Fibroblast of lung (primary cell): ENCODE measurements around the gene MPPED2. TPM values are rescaled to one million over a fixed set of nuclear protein-coding genes. Genes with fewer than 3 reads are reported as not detected.

ENCODE experiments used
- DNase-seq, 2 donors: peaks; one replicate each; pipeline versions ENCODE4 v3.0.0 to v3.0.0-alpha.2; 2010; ENCODE audit warnings: low read depth in 2 of 2
- H2AFZ ChIP-seq: 2 replicates; pipeline ENCODE4 v1.5.1; 2012; ENCODE audit warnings: low read length, control low read depth, inconsistent platforms
- H3K27ac ChIP-seq: 2 replicates; pipeline ENCODE4 v1.5.1; 2011; ENCODE audit warnings: low read length, control low read depth; ENCODE audit not compliant: insufficient read depth
- H3K27me3 ChIP-seq: 2 replicates; pipeline ENCODE4 v1.5.1; 2011; ENCODE audit warnings: mild to moderate bottlenecking, low read length; ENCODE audit not compliant: control insufficient read depth, insufficient read depth
- H3K36me3 ChIP-seq: 2 replicates; pipeline ENCODE4 v1.5.1; 2011; ENCODE audit warnings: low read length; ENCODE audit not compliant: control insufficient read depth, insufficient read depth
- H3K4me1 ChIP-seq: 2 replicates; pipeline ENCODE4 v1.5.1; 2011; ENCODE audit warnings: low read length; ENCODE audit not compliant: control insufficient read depth, insufficient read depth; ENCODE audit errors: extremely low read depth
- H3K4me2 ChIP-seq: 2 replicates; pipeline ENCODE4 v1.5.1; 2011; ENCODE audit warnings: low read length, control low read depth; ENCODE audit not compliant: insufficient read depth; ENCODE audit errors: extremely low read depth
- H3K4me3 ChIP-seq, 4 experiments: fragments of 200-600 bp in 1 of 4; sonication (generic) in 1 of 4; replicated peaks in 1 of 4; 2 replicates each; pipeline ENCODE4 v1.5.1; 2011 to 2016; ENCODE audit warnings: low read length in 4 of 4, low read depth in 3 of 4, mild to moderate bottlenecking in 3 of 4, control low read depth in 2 of 4, inconsistent platforms in 1 of 4, mixed read lengths in 1 of 4; ENCODE audit not compliant: insufficient read depth in 1 of 4; ENCODE audit errors: control extremely low read depth in 1 of 4
- H3K79me2 ChIP-seq: 2 replicates; pipeline ENCODE4 v1.5.1; 2012; ENCODE audit warnings: mild to moderate bottlenecking, low read length, inconsistent platforms; ENCODE audit not compliant: control insufficient read depth, insufficient read depth
- H3K9ac ChIP-seq: 2 replicates; pipeline ENCODE4 v1.5.1; 2011; ENCODE audit warnings: mild to moderate bottlenecking, low read length, control low read depth; ENCODE audit not compliant: insufficient read depth
- H3K9me3 ChIP-seq: 2 replicates; pipeline ENCODE4 v1.5.1; 2012; ENCODE audit warnings: low read depth, low read length; ENCODE audit not compliant: control insufficient read depth, insufficient read depth
- H4K20me1 ChIP-seq: 2 replicates; pipeline ENCODE4 v1.5.1; 2011; ENCODE audit warnings: low read length; ENCODE audit not compliant: control insufficient read depth, insufficient read depth; ENCODE audit errors: extremely low read depth
- CTCF ChIP-seq, 2 donors: IDR thresholded peaks in 1 of 2; conservative IDR thresholded peaks in 1 of 2; 1 replicate in 1 of 2; 2 replicates in 1 of 2; pipeline ENCODE4 v1.5.1; 2011 to 2012; ENCODE audit warnings: low read length in 2 of 2, control low read depth in 1 of 2, inconsistent platforms in 1 of 2, low read depth in 1 of 2, mild to moderate bottlenecking in 1 of 2
- EZH2 ChIP-seq: IDR thresholded peaks from 2 replicates; pipeline ENCODE4 v1.5.1; 2012; ENCODE audit warnings: low read length, control low read depth, mild to moderate bottlenecking; ENCODE audit errors: missing control alignments
- polyA plus RNA-seq, 2 donors: library from polyadenylated mRNA; depleted of rRNA in 1 of 2; stranded (reverse) in 1 of 2; unstranded in 1 of 2; fragments of >200 nt; gene quantifications; 2 replicates each; pipeline ENCODE4 v1.2.1, GENCODE V29; 2011 to 2012; ENCODE audit warnings: missing spikeins in 1 of 2
- total RNA-seq: library from RNA; depleted of rRNA; stranded (reverse); fragments of >200 nt; gene quantifications from 2 replicates; pipeline ENCODE4 v1.2.1, GENCODE V29; 2014

MPPED2 gene
- total and polyA plus RNA-seq, 2 donors (not counting 1 experiment from before 2014, with no cell fraction given) = under 0.01 to 0.02 TPM

GRCh38 chr11:30454541-30454940 is 131.6 kb downstream of the MPPED2 start:
- Histone ChIP-seq H3K4me3 (no peak overlapping the region), H3K4me2 (no peak overlapping the region), H3K27ac (no peak overlapping the region), H3K27me3 (no peaks in the 10 kb centered on the region), H2AFZ (no peak overlapping the region), H3K9ac (no peak overlapping the region), H4K20me1 (no peaks in the 10 kb centered on the region), H3K4me1 (no peaks in the 10 kb centered on the region), H3K36me3 (no peaks in the 10 kb centered on the region), H3K9me3 (no peaks in the 10 kb centered on the region), H3K79me2 (no peaks in the 10 kb centered on the region)
- no peak for TF ChIP-seq CTCF (conservative IDR thresholded peaks at IDR 0.05 in 1 of 2, IDR thresholded peaks at IDR 0.05 in 1 of 2; ENCODE audit: low read depth in 1 of 2, low read length in 2 of 2)
- TF ChIP-seq EZH2 = no peak
- no peak for DNase-seq

GRCh38 chr11:30454111-30454510 is 132.0 kb downstream of the MPPED2 start:
- H3K79me2 ChIP-seq = no peaks in the 10 kb centered on the region
- H4K20me1 ChIP-seq = no peaks in the 10 kb centered on the region
- no peak overlapping the region for H3K4me2 ChIP-seq
- no peak overlapping the region for H3K27ac ChIP-seq
- no peaks in the 10 kb centered on the region for H3K4me1 ChIP-seq
- TF ChIP-seq CTCF (conservative IDR thresholded peaks at IDR 0.05 in 1 of 2, IDR thresholded peaks at IDR 0.05 in 1 of 2; ENCODE audit: low read depth in 1 of 2, low read length in 2 of 2) = no peak
- no peak for TF ChIP-seq EZH2
- no peak overlapping the region for H3K9ac ChIP-seq
- no peak for DNase-seq
- no peak overlapping the region for H2AFZ ChIP-seq
- no peak overlapping the region for H3K4me3 ChIP-seq
- H3K27me3 ChIP-seq = no peaks in the 10 kb centered on the region
- no peaks in the 10 kb centered on the region for H3K9me3 ChIP-seq
- no peaks in the 10 kb centered on the region for H3K36me3 ChIP-seq

GRCh38 chr11:30453705-30454104 is 132.4 kb downstream of the MPPED2 start:
- no peaks in the 10 kb centered on the region for H3K36me3 ChIP-seq
- no peaks in the 10 kb centered on the region for H3K79me2 ChIP-seq
- no peak overlapping the region for H3K4me2 ChIP-seq
- TF ChIP-seq EZH2 (no peak), CTCF (conservative IDR thresholded peaks at IDR 0.05 in 1 of 2, IDR thresholded peaks at IDR 0.05 in 1 of 2; ENCODE audit: low read depth in 1 of 2, low read length in 2 of 2) (no peak)
- no peaks in the 10 kb centered on the region for H3K4me1 ChIP-seq
- H4K20me1 ChIP-seq = no peaks in the 10 kb centered on the region
- H3K4me3 ChIP-seq = no peak overlapping the region
- no peaks in the 10 kb centered on the region for H3K27me3 ChIP-seq
- no peaks in the 10 kb centered on the region for H3K9me3 ChIP-seq
- DNase-seq = no peak
- no peak overlapping the region for H2AFZ ChIP-seq
- no peak overlapping the region for H3K27ac ChIP-seq
- no peak overlapping the region for H3K9ac ChIP-seq
